HG02885 (cell line): Measurements from ENCODE around the gene FBXO34.
"Not testable (repeated sequence)": the region's sequence is repeated elsewhere in the genome, so short reads cannot be mapped to it uniquely, and the experiment has no call there.

Experiments used
- ATAC-seq: cut with Tn5 transposase; IDR thresholded peaks from one replicate; pipeline ENCODE4 v1.9.1; 2021; ENCODE audit warnings: mild to moderate bottlenecking; ENCODE audit not compliant: unreplicated experiment, poor library complexity

FBXO34 gene

GRCh38 chr14:55306938-55307589, 35.8 kb downstream of the FBXO34 start:
- no peak for ATAC-seq

- no peak for ATAC-seq
Measured at GRCh38 chr14:55309154-55309553, 37.9 kb downstream of the FBXO34 start.

- ATAC-seq = no peak
Measured at GRCh38 chr14:55309761-55310365, 38.6 kb downstream of the FBXO34 start.

GRCh38 chr14:55312379-55313030, 41.3 kb downstream of the FBXO34 start:
- ATAC-seq = not testable (repeated sequence)

- ATAC-seq = no peak
Measured at GRCh38 chr14:55313480-55313879, 42.3 kb downstream of the FBXO34 start.

GRCh38 chr14:55314449-55314848, 43.2 kb downstream of the FBXO34 start:
- ATAC-seq = no peak

- no peak for ATAC-seq
Measured at GRCh38 chr14:55316564-55316963, 45.3 kb downstream of the FBXO34 start.

GRCh38 chr14:55317542-55318306, 46.5 kb downstream of the FBXO34 start:
- no peak for ATAC-seq

- no peak for ATAC-seq
Measured at GRCh38 chr14:55318694-55319093, 47.5 kb downstream of the FBXO34 start.

GRCh38 chr14:55323910-55324309, 52.7 kb downstream of the FBXO34 start:
- no peak for ATAC-seq

- no peak for ATAC-seq
Measured at GRCh38 chr14:55324812-55325211, 53.6 kb downstream of the FBXO34 start.

GRCh38 chr14:55327179-55327578, 56.0 kb downstream of the FBXO34 start:
- ATAC-seq = peak; percentile 88

- no peak for ATAC-seq
Measured at GRCh38 chr14:55328317-55328716, 57.1 kb downstream of the FBXO34 start.

GRCh38 chr14:55329999-55330710, 58.9 kb downstream of the FBXO34 start:
- ATAC-seq = no peak

- peak; percentile 72 for ATAC-seq
Measured at GRCh38 chr14:55332654-55333570, 61.7 kb downstream of the FBXO34 start.

GRCh38 chr14:55333711-55334485, 62.7 kb downstream of the FBXO34 start:
- peak; percentile 71 for ATAC-seq

GRCh38 chr14:55336162-55336561, 64.9 kb downstream of the FBXO34 start:
- ATAC-seq = no peak

- ATAC-seq = no peak
Measured at GRCh38 chr14:55336691-55337090, 65.5 kb downstream of the FBXO34 start.

GRCh38 chr14:55339770-55340169, 68.5 kb downstream of the FBXO34 start:
- peak; percentile 97 for ATAC-seq
